ENCODE data around the gene UFC1. TPM values are rescaled to one million over a fixed set of nuclear protein-coding genes. Genes with fewer than 3 reads are reported as not detected.

Gene UFC1
- polyA plus RNA-seq, 3 donors: 100 to 120 (median 108) TPM

DNA sequence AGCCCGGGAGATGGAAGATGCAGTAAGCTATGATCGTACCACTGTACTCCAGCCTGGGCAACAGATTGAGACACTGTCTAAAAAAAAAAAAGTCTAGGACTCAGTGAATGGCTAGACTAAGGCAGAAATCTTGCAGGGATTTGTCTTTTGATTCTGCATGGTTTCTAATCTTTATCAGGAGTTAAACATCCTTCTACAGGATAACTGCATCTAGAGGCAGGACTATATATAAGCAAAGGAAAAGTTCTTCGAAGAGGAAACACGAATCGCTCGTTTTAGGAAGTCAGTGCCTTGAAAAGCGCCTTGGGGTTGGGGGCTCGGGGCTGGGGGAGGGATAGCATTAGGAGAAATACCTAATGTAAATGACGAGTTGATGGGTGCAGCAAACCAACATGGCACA lies 602 bp upstream of the UFC1 start:
- Mint-ChIP-seq H3K4me3 (peak overlapping the region; percentile 94 to 98), H3K9me3 (no peaks in the 10 kb centered on the region), H3K36me3 (peaks cover 10 to 21% of the 10 kb centered on the region in 2 donors), H3K4me1 (peaks cover 19% of the 10 kb centered on the region), H3K27me3 (ENCODE audit: low read depth in 3 of 3) (no peaks in the 10 kb centered on the region), H3K27ac (peak overlapping the region; percentile 48 to 100 (median 99))
- Histone ChIP-seq H3K9ac (ENCODE audit: insufficient read depth, low read length, poor library complexity, severe bottlenecking) (peak overlapping the region; percentile 88), H3K36me3 (replicated peaks in 1 of 2; ENCODE audit: control insufficient read depth in 1 of 2, insufficient read depth in 2 of 2, low read length in 2 of 2) (peaks cover 13 to 15% of the 10 kb centered on the region in 2 donors), H3K27ac (ENCODE audit: low read depth in 1 of 2, low read length in 2 of 2) (peak overlapping the region in 1 of 2 donors; percentile 96), H3K4me3 (replicated peaks in 1 of 3; ENCODE audit: low read depth in 2 of 3, low read length in 3 of 3) (peak overlapping the region; percentile 80 to 98 (median 95)), H3K4me1 (ENCODE audit: control insufficient read depth in 1 of 2, insufficient read depth in 2 of 2, low read length in 2 of 2) (peaks cover 14 to 16% of the 10 kb centered on the region in 2 donors), H2AFZ (ENCODE audit: insufficient read depth, low read depth, low read length, poor library complexity, severe bottlenecking) (peak overlapping the region; percentile 87), H3K9me3 (replicated peaks in 1 of 2; ENCODE audit: control insufficient read depth in 1 of 2, insufficient read depth in 1 of 2, low read length in 2 of 2) (no peaks in the 10 kb centered on the region), H3K79me2 (ENCODE audit: insufficient read depth, low read length) (peaks cover 20% of the 10 kb centered on the region), H3K27me3 (ENCODE audit: control insufficient read depth in 2 of 2, insufficient read depth in 2 of 2, low read length in 2 of 2) (no peaks in the 10 kb centered on the region), H3K4me2 (replicated peaks; ENCODE audit: extremely low read depth, low read length, poor library complexity, severe bottlenecking) (peak overlapping the region; percentile 81), H4K20me1 (ENCODE audit: insufficient read depth, low read length) (no peaks in the 10 kb centered on the region)
- WGBS (ENCODE audit: insufficient coverage): no CpG with 5 or more reads among the region's 9 CpGs
- TF ChIP-seq, protein P1, sequence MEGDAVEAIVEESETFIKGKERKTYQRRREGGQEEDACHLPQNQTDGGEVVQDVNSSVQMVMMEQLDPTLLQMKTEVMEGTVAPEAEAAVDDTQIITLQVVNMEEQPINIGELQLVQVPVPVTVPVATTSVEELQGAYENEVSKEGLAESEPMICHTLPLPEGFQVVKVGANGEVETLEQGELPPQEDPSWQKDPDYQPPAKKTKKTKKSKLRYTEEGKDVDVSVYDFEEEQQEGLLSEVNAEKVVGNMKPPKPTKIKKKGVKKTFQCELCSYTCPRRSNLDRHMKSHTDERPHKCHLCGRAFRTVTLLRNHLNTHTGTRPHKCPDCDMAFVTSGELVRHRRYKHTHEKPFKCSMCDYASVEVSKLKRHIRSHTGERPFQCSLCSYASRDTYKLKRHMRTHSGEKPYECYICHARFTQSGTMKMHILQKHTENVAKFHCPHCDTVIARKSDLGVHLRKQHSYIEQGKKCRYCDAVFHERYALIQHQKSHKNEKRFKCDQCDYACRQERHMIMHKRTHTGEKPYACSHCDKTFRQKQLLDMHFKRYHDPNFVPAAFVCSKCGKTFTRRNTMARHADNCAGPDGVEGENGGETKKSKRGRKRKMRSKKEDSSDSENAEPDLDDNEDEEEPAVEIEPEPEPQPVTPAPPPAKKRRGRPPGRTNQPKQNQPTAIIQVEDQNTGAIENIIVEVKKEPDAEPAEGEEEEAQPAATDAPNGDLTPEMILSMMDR (IDR thresholded peaks at IDR 0.05): no peak
- intact Hi-C loops (cut with micrococcal nuclease): loop anchor here in 1 of 2 donors (5.0 kb wide), 1 partner anchor 36 kb away; the partner anchor contains the start of genes NIT1 and PFDN2
- no peak for DNase-seq

DNA sequence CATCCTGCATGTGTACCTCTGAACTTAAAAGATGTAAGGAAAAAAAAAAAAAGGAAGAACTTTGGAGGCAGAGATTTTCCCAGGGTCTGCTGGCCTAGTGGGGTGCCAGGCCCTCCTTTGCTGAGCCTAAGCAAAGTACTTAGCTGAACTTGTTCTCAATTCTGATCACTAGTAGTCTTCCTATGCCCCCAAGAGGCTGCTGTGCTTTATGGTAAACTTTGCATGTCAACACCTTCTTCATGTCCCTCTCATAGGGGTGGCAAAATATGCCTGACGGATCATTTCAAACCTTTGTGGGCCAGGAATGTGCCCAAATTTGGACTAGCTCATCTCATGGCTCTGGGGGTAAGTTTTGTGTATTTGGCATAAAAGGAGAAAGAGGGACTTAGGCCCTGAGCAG lies 4.1 kb downstream of the UFC1 start:
- intact Hi-C loops (cut with micrococcal nuclease): no loop called here
- Mint-ChIP-seq H3K9me3 (no peaks in the 10 kb centered on the region), H3K27me3 (ENCODE audit: low read depth in 3 of 3) (no peaks in the 10 kb centered on the region), H3K4me1 (peaks cover 48% of the 10 kb centered on the region), H3K4me3 (no peak overlapping the region), H3K27ac (no peak overlapping the region), H3K36me3 (peaks cover 27 to 48% of the 10 kb centered on the region in 2 donors)
- H3K9ac ChIP-seq (ENCODE audit: insufficient read depth, low read length, poor library complexity, severe bottlenecking): no peak overlapping the region
- TF ChIP-seq, protein P1 (IDR thresholded peaks at IDR 0.05): no peak
- no peak overlapping the region for H3K27ac ChIP-seq (ENCODE audit: low read depth in 1 of 2, low read length in 2 of 2)
- H2AFZ ChIP-seq (ENCODE audit: insufficient read depth, low read depth, low read length, poor library complexity, severe bottlenecking): no peak overlapping the region
- no peaks in the 10 kb centered on the region for H3K27me3 ChIP-seq (ENCODE audit: control insufficient read depth in 2 of 2, insufficient read depth in 2 of 2, low read length in 2 of 2)
- no peaks in the 10 kb centered on the region for H3K9me3 ChIP-seq (replicated peaks in 1 of 2; ENCODE audit: control insufficient read depth in 1 of 2, insufficient read depth in 1 of 2, low read length in 2 of 2)
- DNase-seq: no peak
- WGBS (ENCODE audit: insufficient coverage): 100% methylated on average over 1 of the region's 1 CpG
- no peak overlapping the region for H3K4me2 ChIP-seq (replicated peaks; ENCODE audit: extremely low read depth, low read length, poor library complexity, severe bottlenecking)
- peaks cover 29 to 41% of the 10 kb centered on the region in 2 donors for H3K36me3 ChIP-seq (replicated peaks in 1 of 2; ENCODE audit: control insufficient read depth in 1 of 2, insufficient read depth in 2 of 2, low read length in 2 of 2)
- H4K20me1 ChIP-seq (ENCODE audit: insufficient read depth, low read length): no peaks in the 10 kb centered on the region
- peaks cover 26 to 41% of the 10 kb centered on the region in 2 donors for H3K4me1 ChIP-seq (ENCODE audit: control insufficient read depth in 1 of 2, insufficient read depth in 2 of 2, low read length in 2 of 2)
- peaks cover 40% of the 10 kb centered on the region for H3K79me2 ChIP-seq (ENCODE audit: insufficient read depth, low read length)
- no peak overlapping the region for H3K4me3 ChIP-seq (replicated peaks in 1 of 3; ENCODE audit: low read depth in 2 of 3, low read length in 3 of 3)

Measured in CD14-positive monocyte (primary cell).